ENCODE measurements around the gene EIF1B.

Gene EIF1B

DNA sequence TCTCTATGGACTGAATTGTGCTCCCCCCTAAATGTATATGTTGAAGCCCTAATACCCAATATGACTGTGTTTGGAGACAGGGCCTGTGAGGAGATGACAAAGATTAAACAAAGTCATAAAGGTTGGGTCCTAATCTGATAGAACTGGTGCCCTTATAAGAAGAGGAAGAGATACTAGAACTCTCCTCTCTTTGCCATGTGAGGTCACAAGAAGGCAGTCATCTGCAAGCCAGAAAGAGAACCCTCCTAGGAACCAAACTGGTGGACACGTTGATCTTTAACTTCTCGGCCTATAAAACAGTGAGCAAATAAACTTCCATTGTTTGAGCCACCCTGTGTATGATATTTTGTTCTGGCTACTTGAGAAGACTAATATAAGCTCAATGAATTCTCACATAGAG is 45.9 kb downstream of the EIF1B start:
- H3K18ac ChIP-seq (ENCODE audit: low read length), result no peak overlapping the region
- no peaks in the 10 kb centered on the region for H3K79me2 ChIP-seq (ENCODE audit: control insufficient read depth, insufficient read depth, low read length)
- H3K4me3 ChIP-seq (ENCODE audit: low read length), result no peak overlapping the region
- no peak overlapping the region for H2BK120ac ChIP-seq (ENCODE audit: low read depth, low read length)
- no peaks in the 10 kb centered on the region for H3K79me1 ChIP-seq (ENCODE audit: low read length)
- H4K5ac ChIP-seq (ENCODE audit: low read length), result no peak overlapping the region
- no peak for DNase-seq
- no peak overlapping the region for H3K4ac ChIP-seq (ENCODE audit: low read depth, low read length)
- no peak overlapping the region for H3K27ac ChIP-seq (ENCODE audit: low read depth, low read length)
- no peaks in the 10 kb centered on the region for H3K27me3 ChIP-seq (ENCODE audit: insufficient read depth, low read length, poor library complexity)
- WGBS (ENCODE audit: extremely low coverage, insufficient coverage, low lambda C conversion rate), result no CpG with 5 or more reads among the region's 2 CpGs
- no peak overlapping the region for H4K8ac ChIP-seq (ENCODE audit: low read depth, low read length)
- H3K23ac ChIP-seq (ENCODE audit: low read length), result no peak overlapping the region
- H2BK5ac ChIP-seq (ENCODE audit: low read length), result no peak overlapping the region
- no peak overlapping the region for H2BK15ac ChIP-seq (replicated peaks; ENCODE audit: low read depth)
- no peak overlapping the region for H3K56ac ChIP-seq (ENCODE audit: low read length)
- H3K36me3 ChIP-seq (ENCODE audit: control insufficient read depth, insufficient read depth, low read length), result no peaks in the 10 kb centered on the region
- no peak overlapping the region for H3K4me2 ChIP-seq (ENCODE audit: low read length)
- H3K4me1 ChIP-seq (ENCODE audit: control insufficient read depth, low read depth, low read length), result no peaks in the 10 kb centered on the region
- no peak overlapping the region for H3K9ac ChIP-seq (ENCODE audit: low read length)
- no peak overlapping the region for H2AK5ac ChIP-seq (ENCODE audit: low read length)

DNA sequence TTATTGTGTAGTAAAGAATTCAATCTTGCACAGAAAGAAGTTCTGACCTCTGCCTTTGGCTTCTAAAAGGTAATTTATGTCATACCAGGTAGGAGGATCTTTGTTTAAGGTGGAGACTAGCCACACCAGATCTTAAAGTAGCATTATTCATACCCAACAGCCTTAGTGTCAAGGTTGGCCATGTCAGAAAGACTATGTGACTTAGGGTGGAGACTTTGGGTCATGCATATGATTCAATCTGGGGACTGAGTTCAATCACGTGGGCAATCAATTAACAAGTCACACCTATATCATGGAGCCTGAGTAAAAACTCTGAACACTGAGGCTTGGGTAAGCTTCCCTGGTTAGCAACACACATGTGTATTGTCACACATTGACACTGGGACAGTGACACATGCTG is 48.9 kb downstream of the EIF1B start:
- Histone ChIP-seq H3K36me3 (ENCODE audit: control insufficient read depth, insufficient read depth, low read length) (no peaks in the 10 kb centered on the region), H4K5ac (ENCODE audit: low read length) (no peak overlapping the region), H3K79me1 (ENCODE audit: low read length) (no peaks in the 10 kb centered on the region), H2BK120ac (ENCODE audit: low read depth, low read length) (no peak overlapping the region), H3K9ac (ENCODE audit: low read length) (no peak overlapping the region), H3K4me1 (ENCODE audit: control insufficient read depth, low read depth, low read length) (no peaks in the 10 kb centered on the region), H3K4ac (ENCODE audit: low read depth, low read length) (no peak overlapping the region), H3K18ac (ENCODE audit: low read length) (no peak overlapping the region), H2BK15ac (replicated peaks; ENCODE audit: low read depth) (no peak overlapping the region), H3K27me3 (ENCODE audit: insufficient read depth, low read length, poor library complexity) (no peaks in the 10 kb centered on the region), H3K4me3 (ENCODE audit: low read length) (no peak overlapping the region), H2BK5ac (ENCODE audit: low read length) (no peak overlapping the region), H3K27ac (ENCODE audit: low read depth, low read length) (no peak overlapping the region), H3K79me2 (ENCODE audit: control insufficient read depth, insufficient read depth, low read length) (no peaks in the 10 kb centered on the region), H3K23ac (ENCODE audit: low read length) (no peak overlapping the region), H3K4me2 (ENCODE audit: low read length) (no peak overlapping the region), H3K56ac (ENCODE audit: low read length) (no peak overlapping the region), H4K8ac (ENCODE audit: low read depth, low read length) (no peak overlapping the region), H2AK5ac (ENCODE audit: low read length) (no peak overlapping the region)
- no CpG with 5 or more reads among the region's 1 CpG for WGBS (ENCODE audit: extremely low coverage, insufficient coverage, low lambda C conversion rate)
- DNase-seq, result no peak

Measured in mesendoderm (in vitro differentiated cells).